Hepatocyte (in vitro differentiated cells): Measurements from ENCODE around the gene ANKRD34B. TPM values are rescaled to one million over a fixed set of nuclear protein-coding genes. Genes with fewer than 3 reads are reported as not detected.

ENCODE experiments used
- DNase-seq: peaks from one replicate; pipeline ENCODE4 v3.0.0-alpha.2; 2016; ENCODE audit warnings: low spot score
- H2AFZ ChIP-seq: fragments of 200-600 bp; sonication (generic); 2 replicates; pipeline ENCODE4 v1.6.0; 2016; ENCODE audit warnings: antibody characterized with exemption, mild to moderate bottlenecking
- H3K27ac ChIP-seq: fragments of 200-600 bp; sonication (generic); 2 replicates; pipeline ENCODE4 v1.5.1; 2016; ENCODE audit warnings: mild to moderate bottlenecking
- H3K27me3 ChIP-seq: fragments of 200-600 bp; sonication (generic); 2 replicates; pipeline ENCODE4 v1.6.1; 2016
- H3K36me3 ChIP-seq: fragments of 200-600 bp; sonication (generic); replicated peaks from 2 replicates; pipeline ENCODE4 v1.5.1; 2016; ENCODE audit warnings: low read depth; ENCODE audit not compliant: insufficient read depth
- H3K4me1 ChIP-seq: fragments of 200-600 bp; sonication (generic); 2 replicates; pipeline ENCODE4 v1.5.1; 2016; ENCODE audit warnings: mild to moderate bottlenecking, moderate library complexity; ENCODE audit not compliant: insufficient read depth
- H3K4me2 ChIP-seq: fragments of 200-600 bp; sonication (generic); 2 replicates; pipeline ENCODE4 v1.6.0; 2016
- H3K4me3 ChIP-seq: fragments of 200-600 bp; sonication (generic); 2 replicates; pipeline ENCODE4 v1.5.1; 2016; ENCODE audit warnings: mild to moderate bottlenecking
- H3K79me2 ChIP-seq: fragments of 200-600 bp; sonication (generic); 2 replicates; pipeline ENCODE4 v1.6.0; 2017; ENCODE audit warnings: mild to moderate bottlenecking
- H3K9me2 ChIP-seq: fragments of 200-600 bp; sonication (generic); replicated peaks from 2 replicates; pipeline ENCODE4 v1.6.0; 2017; ENCODE audit warnings: mild to moderate bottlenecking; ENCODE audit not compliant: insufficient read depth
- H3K9me3 ChIP-seq: fragments of 200-600 bp; sonication (generic); 2 replicates; pipeline ENCODE4 v1.5.1; 2016; ENCODE audit warnings: low read depth, mild to moderate bottlenecking
- H4K20me1 ChIP-seq: fragments of 200-600 bp; sonication (generic); 2 replicates; pipeline ENCODE4 v1.6.0; 2016; ENCODE audit warnings: mild to moderate bottlenecking; ENCODE audit not compliant: insufficient read depth, poor library complexity, severe bottlenecking
- CTCF ChIP-seq: fragments of 200-600 bp; sonication (generic); IDR thresholded peaks from 2 replicates; pipeline ENCODE4 v1.5.1; 2016; ENCODE audit warnings: antibody characterized with exemption, mild to moderate bottlenecking; ENCODE audit not compliant: poor library complexity
- EZH2 ChIP-seq: fragments of 200-600 bp; sonication (generic); IDR thresholded peaks from 2 replicates; pipeline ENCODE4 v1.6.1; 2016; ENCODE audit warnings: antibody characterized with exemption, mild to moderate bottlenecking, borderline replicate concordance
- EZH2phosphoT487 ChIP-seq: fragments of 200-600 bp; sonication (generic); IDR thresholded peaks from one replicate; pipeline ENCODE4 v1.6.1; 2018; ENCODE audit warnings: antibody characterized with exemption, mild to moderate bottlenecking, low read depth, moderate library complexity; ENCODE audit not compliant: unreplicated experiment, severe bottlenecking
- WGBS: methylation state at CpG from one replicate; pipeline ENCODE4 v1.1.6; 2016; ENCODE audit warnings: low lambda C conversion rate; ENCODE audit errors: missing lambda C conversion rate; 5-methylcytosine and 5-hydroxymethylcytosine counted together
- polyA plus RNA-seq: library from polyadenylated mRNA; unstranded; fragments of >200 nt; fragmentation: Nextera tagmentation; extraction: Ambion mirVana; gene quantifications from 2 replicates; pipeline ENCODE4 v1.2.1, GENCODE V29; 2016
- total RNA-seq: library from RNA; depleted of rRNA; stranded (reverse); fragments of >200 nt; gene quantifications from 2 replicates; pipeline ENCODE4 v1.2.3, GENCODE V29; 2014

The ANKRD34B gene
- total and polyA plus RNA-seq, 2 experiments from 2014 or later, result not detected

- H3K27me3 ChIP-seq, result no peaks in the 10 kb centered on the region
- H3K36me3 ChIP-seq, result no peaks in the 10 kb centered on the region
- no peak for DNase-seq
- no peak overlapping the region for H3K4me2 ChIP-seq
- no peak overlapping the region for H2AFZ ChIP-seq
- H4K20me1 ChIP-seq, result no peaks in the 10 kb centered on the region
- H3K4me3 ChIP-seq, result no peak overlapping the region
- H3K9me2 ChIP-seq, result no peaks in the 10 kb centered on the region
- 64% methylated on average over 1 of the region's 1 CpG for WGBS
- H3K9me3 ChIP-seq, result no peaks in the 10 kb centered on the region
- no peak overlapping the region for H3K27ac ChIP-seq
- H3K4me1 ChIP-seq, result no peaks in the 10 kb centered on the region
- no peak for TF ChIP-seq EZH2phosphoT487
- TF ChIP-seq CTCF, result no peak
- TF ChIP-seq EZH2, result no peak
- H3K79me2 ChIP-seq, result no peaks in the 10 kb centered on the region
Observed at GRCh38 chr5:80592105-80592504, 22.0 kb upstream of the ANKRD34B start.

- no peak overlapping the region for H2AFZ ChIP-seq
- H3K9me3 ChIP-seq, result no peaks in the 10 kb centered on the region
- no peak overlapping the region for H3K4me3 ChIP-seq
- H3K4me2 ChIP-seq, result no peak overlapping the region
- H3K9me2 ChIP-seq, result no peaks in the 10 kb centered on the region
- no peak for DNase-seq
- no peaks in the 10 kb centered on the region for H3K27me3 ChIP-seq
- no peaks in the 10 kb centered on the region for H4K20me1 ChIP-seq
- TF ChIP-seq EZH2phosphoT487, result no peak
- TF ChIP-seq CTCF, result no peak
- no peak for TF ChIP-seq EZH2
- H3K79me2 ChIP-seq, result no peaks in the 10 kb centered on the region
- no peak overlapping the region for H3K27ac ChIP-seq
- no peaks in the 10 kb centered on the region for H3K36me3 ChIP-seq
- WGBS, result 87% methylated on average over 3 of the region's 3 CpGs
- H3K4me1 ChIP-seq, result no peaks in the 10 kb centered on the region
Observed at GRCh38 chr5:80591352-80591751, 21.3 kb upstream of the ANKRD34B start.

- no peaks in the 10 kb centered on the region for H3K79me2 ChIP-seq
- DNase-seq, result no peak
- no peaks in the 10 kb centered on the region for H3K9me3 ChIP-seq
- no peak overlapping the region for H3K4me2 ChIP-seq
- no peaks in the 10 kb centered on the region for H3K4me1 ChIP-seq
- H2AFZ ChIP-seq, result no peak overlapping the region
- WGBS, result 92% methylated on average over 5 of the region's 5 CpGs
- no peaks in the 10 kb centered on the region for H3K9me2 ChIP-seq
- no peaks in the 10 kb centered on the region for H4K20me1 ChIP-seq
- no peaks in the 10 kb centered on the region for H3K27me3 ChIP-seq
- no peaks in the 10 kb centered on the region for H3K36me3 ChIP-seq
- no peak for TF ChIP-seq EZH2phosphoT487
- TF ChIP-seq CTCF, result no peak
- TF ChIP-seq EZH2, result no peak
- H3K4me3 ChIP-seq, result no peak overlapping the region
- no peak overlapping the region for H3K27ac ChIP-seq
Observed at GRCh38 chr5:80590766-80591165, 20.7 kb upstream of the ANKRD34B start.
